MM.1S (cell line): ENCODE data around the gene AUP1.

Source experiments
- EZH2 ChIP-seq: fragments of 300-600 bp; sonication (generic); optimal IDR thresholded peaks from 2 replicates; pipeline ENCODE3; 2017; ENCODE audit warnings: low read depth, mild to moderate bottlenecking, antibody characterized with exemption, low read length, mixed read lengths
- EZH2phosphoT487 ChIP-seq: fragments of 300-600 bp; sonication (generic); IDR thresholded peaks from 2 replicates; pipeline ENCODE4 v1.6.1; 2018; ENCODE audit warnings: antibody characterized with exemption, low read length
- TF ChIP-seq, protein P1 (sequence below): fragments of 300-600 bp; sonication (generic); IDR thresholded peaks from 2 replicates; pipeline ENCODE4 v1.5.1; 2016; ENCODE audit warnings: antibody characterized with exemption, low read length, mixed read lengths

DNA sequence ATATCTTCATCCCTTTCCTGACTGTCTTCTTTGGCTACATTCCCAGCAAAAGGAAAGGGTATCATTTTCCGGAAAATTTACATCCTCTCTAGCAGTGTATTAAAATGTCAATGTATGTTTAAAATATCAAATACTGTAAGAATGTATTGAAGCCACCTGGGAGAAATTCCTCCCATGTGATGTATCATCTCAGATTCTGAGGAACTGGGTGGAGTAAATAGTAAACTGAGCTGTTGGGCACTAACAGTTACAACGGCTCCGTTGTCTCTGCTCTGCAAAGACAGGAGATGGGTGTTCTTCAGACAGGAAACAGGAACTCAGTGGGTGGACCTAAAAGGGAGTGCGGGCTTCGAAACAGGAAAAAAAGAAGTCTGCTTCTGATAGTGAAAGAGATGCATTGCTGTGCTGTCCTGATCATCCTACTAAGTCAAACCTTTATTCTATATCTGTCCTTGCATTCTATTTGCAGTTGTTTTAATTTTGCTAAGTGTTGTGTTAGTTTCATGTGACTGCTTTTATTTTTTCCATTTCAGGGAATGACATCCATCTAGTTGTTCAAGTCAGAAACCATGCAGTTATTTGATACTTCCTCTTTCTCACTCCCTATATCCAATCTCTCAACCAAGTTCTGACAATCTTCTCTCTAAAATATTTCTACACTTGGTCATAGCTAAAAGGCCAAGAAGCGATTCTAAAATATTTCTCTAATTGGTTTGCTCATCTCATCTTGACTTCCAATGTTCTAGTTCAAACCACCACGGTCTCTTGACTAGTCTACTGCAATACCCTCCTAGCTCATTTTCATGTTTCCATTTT, 44.4 kb upstream of the AUP1 start:
- TF ChIP-seq, protein P1, sequence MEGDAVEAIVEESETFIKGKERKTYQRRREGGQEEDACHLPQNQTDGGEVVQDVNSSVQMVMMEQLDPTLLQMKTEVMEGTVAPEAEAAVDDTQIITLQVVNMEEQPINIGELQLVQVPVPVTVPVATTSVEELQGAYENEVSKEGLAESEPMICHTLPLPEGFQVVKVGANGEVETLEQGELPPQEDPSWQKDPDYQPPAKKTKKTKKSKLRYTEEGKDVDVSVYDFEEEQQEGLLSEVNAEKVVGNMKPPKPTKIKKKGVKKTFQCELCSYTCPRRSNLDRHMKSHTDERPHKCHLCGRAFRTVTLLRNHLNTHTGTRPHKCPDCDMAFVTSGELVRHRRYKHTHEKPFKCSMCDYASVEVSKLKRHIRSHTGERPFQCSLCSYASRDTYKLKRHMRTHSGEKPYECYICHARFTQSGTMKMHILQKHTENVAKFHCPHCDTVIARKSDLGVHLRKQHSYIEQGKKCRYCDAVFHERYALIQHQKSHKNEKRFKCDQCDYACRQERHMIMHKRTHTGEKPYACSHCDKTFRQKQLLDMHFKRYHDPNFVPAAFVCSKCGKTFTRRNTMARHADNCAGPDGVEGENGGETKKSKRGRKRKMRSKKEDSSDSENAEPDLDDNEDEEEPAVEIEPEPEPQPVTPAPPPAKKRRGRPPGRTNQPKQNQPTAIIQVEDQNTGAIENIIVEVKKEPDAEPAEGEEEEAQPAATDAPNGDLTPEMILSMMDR, result no peak
- TF ChIP-seq EZH2 (no peak), EZH2phosphoT487 (no peak)
